ENCODE data around the gene GNB4.

The GNB4 gene

DNA sequence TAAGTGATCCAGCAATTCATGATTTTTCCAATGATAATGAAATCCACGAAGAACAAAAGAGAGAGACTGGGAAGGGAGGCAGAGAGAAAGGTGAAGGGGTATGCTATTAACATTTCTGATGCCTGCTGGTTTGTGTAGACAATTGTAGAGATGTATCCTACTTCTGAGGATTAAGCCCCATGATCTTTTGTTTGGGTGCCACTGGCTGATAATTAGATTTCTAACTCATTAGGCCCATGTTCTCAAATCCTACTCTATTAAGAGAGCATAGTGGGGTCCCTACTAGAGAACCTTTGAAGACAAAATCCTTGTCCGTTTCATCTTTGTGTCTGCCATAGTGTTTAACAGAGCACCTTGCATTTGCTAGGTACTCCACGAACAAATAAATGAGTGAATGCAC, 2.7 kb upstream of the GNB4 start:
- H3K36me3 ChIP-seq (ENCODE audit: insufficient read depth, low read length): no peaks in the 10 kb centered on the region
- peaks cover 20% of the 10 kb centered on the region for H3K4me1 ChIP-seq (ENCODE audit: insufficient read depth, low read length)
- H3K9me3 ChIP-seq (ENCODE audit: insufficient read depth, low read length, severe bottlenecking): no peaks in the 10 kb centered on the region
- H3K27me3 ChIP-seq (ENCODE audit: insufficient read depth, low read length, poor library complexity): peaks cover 17% of the 10 kb centered on the region
- TF ChIP-seq, protein P1, sequence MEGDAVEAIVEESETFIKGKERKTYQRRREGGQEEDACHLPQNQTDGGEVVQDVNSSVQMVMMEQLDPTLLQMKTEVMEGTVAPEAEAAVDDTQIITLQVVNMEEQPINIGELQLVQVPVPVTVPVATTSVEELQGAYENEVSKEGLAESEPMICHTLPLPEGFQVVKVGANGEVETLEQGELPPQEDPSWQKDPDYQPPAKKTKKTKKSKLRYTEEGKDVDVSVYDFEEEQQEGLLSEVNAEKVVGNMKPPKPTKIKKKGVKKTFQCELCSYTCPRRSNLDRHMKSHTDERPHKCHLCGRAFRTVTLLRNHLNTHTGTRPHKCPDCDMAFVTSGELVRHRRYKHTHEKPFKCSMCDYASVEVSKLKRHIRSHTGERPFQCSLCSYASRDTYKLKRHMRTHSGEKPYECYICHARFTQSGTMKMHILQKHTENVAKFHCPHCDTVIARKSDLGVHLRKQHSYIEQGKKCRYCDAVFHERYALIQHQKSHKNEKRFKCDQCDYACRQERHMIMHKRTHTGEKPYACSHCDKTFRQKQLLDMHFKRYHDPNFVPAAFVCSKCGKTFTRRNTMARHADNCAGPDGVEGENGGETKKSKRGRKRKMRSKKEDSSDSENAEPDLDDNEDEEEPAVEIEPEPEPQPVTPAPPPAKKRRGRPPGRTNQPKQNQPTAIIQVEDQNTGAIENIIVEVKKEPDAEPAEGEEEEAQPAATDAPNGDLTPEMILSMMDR (IDR thresholded peaks at IDR 0.05; ENCODE audit: borderline replicate concordance, extremely low read depth, low read length, poor library complexity, severe bottlenecking): no peak
- TF ChIP-seq EZH2 (IDR thresholded peaks at IDR 0.05; ENCODE audit: borderline replicate concordance, low read depth, low read length, severe bottlenecking): no peak
- no peak overlapping the region for H3K4me2 ChIP-seq (ENCODE audit: insufficient read depth, low read length)
- ATAC-seq (ENCODE audit: insufficient read depth, low read depth) (no peak), DNase-seq (no peak)
- no peak overlapping the region for H3K4me3 ChIP-seq (ENCODE audit: low read depth in 1 of 2, low read length in 2 of 2)
- no peaks in the 10 kb centered on the region for H4K20me1 ChIP-seq (ENCODE audit: insufficient read depth, low read length)
- peaks cover 21% of the 10 kb centered on the region for H3K79me2 ChIP-seq (ENCODE audit: insufficient read depth, low read length)
- H3K27ac ChIP-seq (ENCODE audit: low read length): no peak overlapping the region
- H3K9ac ChIP-seq (ENCODE audit: low read depth, low read length): no peak overlapping the region
- H2AFZ ChIP-seq (ENCODE audit: low read depth, low read length): no peak overlapping the region

DNA sequence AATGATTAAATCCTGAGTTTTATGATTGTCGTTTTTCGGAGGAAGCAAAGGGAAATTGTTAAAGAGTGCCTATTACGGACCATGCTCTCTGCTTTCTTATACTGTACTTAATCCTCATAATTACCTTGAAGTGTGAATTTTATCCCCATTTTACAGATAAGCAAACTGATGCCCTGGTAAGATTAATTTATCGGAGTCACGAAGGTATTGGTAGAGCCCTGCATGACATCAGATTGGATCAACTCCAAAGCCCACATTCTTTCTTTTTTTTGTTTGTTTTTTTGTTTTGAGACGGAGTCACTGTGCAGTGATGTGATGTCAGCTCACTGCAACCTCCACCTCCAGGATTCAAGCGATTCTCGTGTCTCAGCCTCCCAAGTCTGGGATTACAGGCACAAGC, 1.6 kb upstream of the GNB4 start:
- Histone ChIP-seq H4K20me1 (ENCODE audit: insufficient read depth, low read length) (peaks cover under 1% of the 10 kb centered on the region; the same call in 1 of the 2 replicates), H3K27ac (ENCODE audit: low read length) (no peak overlapping the region), H3K4me3 (ENCODE audit: low read depth in 1 of 2, low read length in 2 of 2) (no peak overlapping the region), H3K27me3 (ENCODE audit: insufficient read depth, low read length, poor library complexity) (peaks cover 15% of the 10 kb centered on the region), H3K79me2 (ENCODE audit: insufficient read depth, low read length) (peaks cover 32% of the 10 kb centered on the region), H3K4me1 (ENCODE audit: insufficient read depth, low read length) (peaks cover 27% of the 10 kb centered on the region), H3K36me3 (ENCODE audit: insufficient read depth, low read length) (0 out of 2 replicates have a peak, but pooled peaks cover under 1% of the 10 kb centered on the region), H3K9ac (ENCODE audit: low read depth, low read length) (no peak overlapping the region), H3K4me2 (ENCODE audit: insufficient read depth, low read length) (no peak overlapping the region), H3K9me3 (ENCODE audit: insufficient read depth, low read length, severe bottlenecking) (no peaks in the 10 kb centered on the region), H2AFZ (ENCODE audit: low read depth, low read length) (no peak overlapping the region; the same call in 1 of the 2 replicates)
- DNase-seq (no peak), ATAC-seq (ENCODE audit: insufficient read depth, low read depth) (no peak)
- no peak for TF ChIP-seq EZH2 (IDR thresholded peaks at IDR 0.05; ENCODE audit: borderline replicate concordance, low read depth, low read length, severe bottlenecking)
- TF ChIP-seq, protein P1 (IDR thresholded peaks at IDR 0.05; ENCODE audit: borderline replicate concordance, extremely low read depth, low read length, poor library complexity, severe bottlenecking): no peak

GRCh38 chr3:179452176-179452564, 900 bp upstream of the GNB4 start:
- peaks cover 34% of the 10 kb centered on the region for H3K4me1 ChIP-seq (ENCODE audit: insufficient read depth, low read length)
- TF ChIP-seq, protein P1 (IDR thresholded peaks at IDR 0.05; ENCODE audit: borderline replicate concordance, extremely low read depth, low read length, poor library complexity, severe bottlenecking): no peak
- TF ChIP-seq EZH2 (IDR thresholded peaks at IDR 0.05; ENCODE audit: borderline replicate concordance, low read depth, low read length, severe bottlenecking): no peak
- peak overlapping the region; percentile 73 for H3K4me2 ChIP-seq (ENCODE audit: insufficient read depth, low read length)
- peak overlapping the region; percentile 90; the same call in 1 of the 2 replicates for H3K9ac ChIP-seq (ENCODE audit: low read depth, low read length)
- peak overlapping the region in 1 of 2 experiments; percentile 96; a peak in 1 of 4 replicates for H3K4me3 ChIP-seq (ENCODE audit: low read depth in 1 of 2, low read length in 2 of 2)
- ATAC-seq (ENCODE audit: insufficient read depth, low read depth): no peak
- no peak overlapping the region for H3K27ac ChIP-seq (ENCODE audit: low read length)
- H3K9me3 ChIP-seq (ENCODE audit: insufficient read depth, low read length, severe bottlenecking): no peaks in the 10 kb centered on the region
- DNase-seq: no peak
- H2AFZ ChIP-seq (ENCODE audit: low read depth, low read length): peak overlapping the region; percentile 85
- peaks cover 7% of the 10 kb centered on the region; the same call in 1 of the 2 replicates for H3K36me3 ChIP-seq (ENCODE audit: insufficient read depth, low read length)
- H3K27me3 ChIP-seq (ENCODE audit: insufficient read depth, low read length, poor library complexity): peaks cover 15% of the 10 kb centered on the region
- H3K79me2 ChIP-seq (ENCODE audit: insufficient read depth, low read length): peaks cover 39% of the 10 kb centered on the region
- H4K20me1 ChIP-seq (ENCODE audit: insufficient read depth, low read length): peaks cover 7% of the 10 kb centered on the region; the same call in 1 of the 2 replicates

All from DND-41 (cell line).